Measurements from ENCODE around the gene SORCS2. TPM values are rescaled to one million over a fixed set of nuclear protein-coding genes. Genes with fewer than 3 reads are reported as not detected.

Gene SORCS2
- total RNA-seq, 1 experiment from 2014 or later: 0.15 TPM

DNA sequence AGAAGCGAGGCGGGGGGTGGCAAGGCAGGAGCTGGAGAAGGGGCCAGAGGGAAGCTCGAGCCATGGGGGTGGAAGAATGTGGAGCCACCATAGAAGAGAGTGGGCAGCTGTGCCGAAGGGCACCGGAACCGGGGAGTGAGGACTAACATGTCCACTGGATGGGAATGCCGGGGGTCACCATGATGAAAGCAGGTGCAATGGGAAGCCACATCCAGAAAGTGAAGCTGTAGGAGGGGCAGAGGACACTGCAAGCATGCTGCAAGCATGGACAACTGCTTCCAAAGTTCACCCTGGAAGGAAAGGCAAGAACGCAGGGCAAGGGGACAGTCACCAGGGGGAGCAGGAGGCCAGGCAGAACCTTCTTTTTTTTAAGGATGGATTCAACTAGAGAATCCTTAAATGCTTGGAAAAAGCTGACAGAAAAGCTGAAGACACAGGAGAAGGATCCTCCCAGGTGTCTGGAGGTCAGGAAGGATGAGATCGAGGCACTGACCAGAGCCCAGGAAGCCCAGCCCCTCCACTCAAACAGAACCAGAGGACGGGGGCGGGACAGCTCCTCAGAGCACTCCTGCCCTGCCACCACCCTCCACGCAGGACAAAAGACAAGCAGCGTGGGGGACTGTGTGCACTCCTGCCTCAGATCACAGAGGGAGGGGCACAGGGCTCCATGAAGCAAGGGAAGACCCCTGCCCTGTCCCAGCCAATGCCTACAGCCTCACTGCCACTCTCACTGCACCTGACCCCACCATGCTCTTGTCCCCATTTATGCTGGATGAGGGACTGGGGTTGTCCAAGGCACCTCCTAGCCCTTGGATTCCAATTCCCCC lies 578.1 kb downstream of the SORCS2 start:
- Histone ChIP-seq H3K9me3 (ENCODE audit: control insufficient read depth, insufficient read depth, low read depth, low read length) (no peaks in the 10 kb centered on the region), H3K27me3 (ENCODE audit: control insufficient read depth, insufficient read depth, low read length) (no peaks in the 10 kb centered on the region), H3K27ac (ENCODE audit: low read length) (peak overlapping the region; percentile 94), H3K36me3 (ENCODE audit: control insufficient read depth, insufficient read depth, low read length) (peaks cover 6% of the 10 kb centered on the region), H3K4me3 (ENCODE audit: low read depth in 2 of 2, low read length in 2 of 2) (no peak overlapping the region), H3K4me1 (ENCODE audit: control insufficient read depth, insufficient read depth, low read length) (peaks cover 97% of the 10 kb centered on the region)
- intact Hi-C loops (cut with micrococcal nuclease; ENCODE audit: unreplicated experiment) (no loop called here), in situ Hi-C loops (cut with HindIII; ENCODE audit: low pct_unique_long_range_greater_than_20kb, low sequenced_read_pairs) (no loop called here)
- ATAC-seq: no peak
- CTCF ChIA-PET: interaction anchor here (0.6 to 1.1 kb wide), 3 partner anchors 31 to 686 kb away, joined by 3 to 4 read pairs (median 3); no protein-coding TSS in a partner anchor
- no peak for DNase-seq (ENCODE audit: low read depth, low spot score)
- POLR2A ChIA-PET: no interaction called here
- BruUV-seq (replicated peaks): no TSS peak
- TF ChIP-seq TCF7L2 (IDR thresholded peaks at IDR 0.05; ENCODE audit: low read depth, low read length) (no peak), POLR2AphosphoS5 (IDR thresholded peaks at IDR 0.05; ENCODE audit: low read depth, low read length) (peak; percentile 45), SIN3A (IDR thresholded peaks at IDR 0.05; ENCODE audit: borderline replicate concordance, insufficient read depth, low read depth, low read length) (no peak)
- TF ChIP-seq, protein P1, sequence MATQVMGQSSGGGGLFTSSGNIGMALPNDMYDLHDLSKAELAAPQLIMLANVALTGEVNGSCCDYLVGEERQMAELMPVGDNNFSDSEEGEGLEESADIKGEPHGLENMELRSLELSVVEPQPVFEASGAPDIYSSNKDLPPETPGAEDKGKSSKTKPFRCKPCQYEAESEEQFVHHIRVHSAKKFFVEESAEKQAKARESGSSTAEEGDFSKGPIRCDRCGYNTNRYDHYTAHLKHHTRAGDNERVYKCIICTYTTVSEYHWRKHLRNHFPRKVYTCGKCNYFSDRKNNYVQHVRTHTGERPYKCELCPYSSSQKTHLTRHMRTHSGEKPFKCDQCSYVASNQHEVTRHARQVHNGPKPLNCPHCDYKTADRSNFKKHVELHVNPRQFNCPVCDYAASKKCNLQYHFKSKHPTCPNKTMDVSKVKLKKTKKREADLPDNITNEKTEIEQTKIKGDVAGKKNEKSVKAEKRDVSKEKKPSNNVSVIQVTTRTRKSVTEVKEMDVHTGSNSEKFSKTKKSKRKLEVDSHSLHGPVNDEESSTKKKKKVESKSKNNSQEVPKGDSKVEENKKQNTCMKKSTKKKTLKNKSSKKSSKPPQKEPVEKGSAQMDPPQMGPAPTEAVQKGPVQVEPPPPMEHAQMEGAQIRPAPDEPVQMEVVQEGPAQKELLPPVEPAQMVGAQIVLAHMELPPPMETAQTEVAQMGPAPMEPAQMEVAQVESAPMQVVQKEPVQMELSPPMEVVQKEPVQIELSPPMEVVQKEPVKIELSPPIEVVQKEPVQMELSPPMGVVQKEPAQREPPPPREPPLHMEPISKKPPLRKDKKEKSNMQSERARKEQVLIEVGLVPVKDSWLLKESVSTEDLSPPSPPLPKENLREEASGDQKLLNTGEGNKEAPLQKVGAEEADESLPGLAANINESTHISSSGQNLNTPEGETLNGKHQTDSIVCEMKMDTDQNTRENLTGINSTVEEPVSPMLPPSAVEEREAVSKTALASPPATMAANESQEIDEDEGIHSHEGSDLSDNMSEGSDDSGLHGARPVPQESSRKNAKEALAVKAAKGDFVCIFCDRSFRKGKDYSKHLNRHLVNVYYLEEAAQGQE (IDR thresholded peaks at IDR 0.05; ENCODE audit: insufficient read depth in 1 of 2, low read depth in 2 of 2, low read length in 1 of 2): no peak
- TF ChIP-seq, protein P2, sequence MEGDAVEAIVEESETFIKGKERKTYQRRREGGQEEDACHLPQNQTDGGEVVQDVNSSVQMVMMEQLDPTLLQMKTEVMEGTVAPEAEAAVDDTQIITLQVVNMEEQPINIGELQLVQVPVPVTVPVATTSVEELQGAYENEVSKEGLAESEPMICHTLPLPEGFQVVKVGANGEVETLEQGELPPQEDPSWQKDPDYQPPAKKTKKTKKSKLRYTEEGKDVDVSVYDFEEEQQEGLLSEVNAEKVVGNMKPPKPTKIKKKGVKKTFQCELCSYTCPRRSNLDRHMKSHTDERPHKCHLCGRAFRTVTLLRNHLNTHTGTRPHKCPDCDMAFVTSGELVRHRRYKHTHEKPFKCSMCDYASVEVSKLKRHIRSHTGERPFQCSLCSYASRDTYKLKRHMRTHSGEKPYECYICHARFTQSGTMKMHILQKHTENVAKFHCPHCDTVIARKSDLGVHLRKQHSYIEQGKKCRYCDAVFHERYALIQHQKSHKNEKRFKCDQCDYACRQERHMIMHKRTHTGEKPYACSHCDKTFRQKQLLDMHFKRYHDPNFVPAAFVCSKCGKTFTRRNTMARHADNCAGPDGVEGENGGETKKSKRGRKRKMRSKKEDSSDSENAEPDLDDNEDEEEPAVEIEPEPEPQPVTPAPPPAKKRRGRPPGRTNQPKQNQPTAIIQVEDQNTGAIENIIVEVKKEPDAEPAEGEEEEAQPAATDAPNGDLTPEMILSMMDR (IDR thresholded peaks at IDR 0.05): no peak

DNA sequence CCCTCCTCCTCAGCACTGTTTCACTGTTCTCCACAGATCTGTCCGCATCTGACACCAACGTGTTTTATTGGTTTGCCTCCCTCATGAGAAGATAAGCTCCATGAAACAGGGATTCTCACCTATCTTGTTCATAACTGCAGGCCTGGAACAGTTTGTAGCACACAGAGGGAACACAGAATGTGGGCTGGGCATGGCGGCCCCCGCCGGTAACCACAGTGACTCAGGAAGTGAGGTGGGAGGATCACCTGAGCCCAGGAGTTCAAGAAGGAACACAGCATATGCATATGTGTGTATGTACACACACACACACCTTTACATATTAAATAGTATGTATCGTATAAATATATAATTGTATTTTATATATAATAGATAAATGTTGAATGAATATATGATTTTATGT lies 578.7 kb downstream of the SORCS2 start:
- DNase-seq (ENCODE audit: low read depth, low spot score): no peak
- in situ Hi-C loops (cut with HindIII; ENCODE audit: low pct_unique_long_range_greater_than_20kb, low sequenced_read_pairs) (no loop called here), intact Hi-C loops (cut with micrococcal nuclease; ENCODE audit: unreplicated experiment) (no loop called here)
- ATAC-seq: no peak
- Histone ChIP-seq H3K27me3 (ENCODE audit: control insufficient read depth, insufficient read depth, low read length) (no peaks in the 10 kb centered on the region), H3K36me3 (ENCODE audit: control insufficient read depth, insufficient read depth, low read length) (peaks cover 6% of the 10 kb centered on the region), H3K4me3 (ENCODE audit: low read depth in 2 of 2, low read length in 2 of 2) (no peak overlapping the region), H3K4me1 (ENCODE audit: control insufficient read depth, insufficient read depth, low read length) (peaks cover 97% of the 10 kb centered on the region), H3K9me3 (ENCODE audit: control insufficient read depth, insufficient read depth, low read depth, low read length) (no peaks in the 10 kb centered on the region), H3K27ac (ENCODE audit: low read length) (peak overlapping the region; percentile 94)
- TF ChIP-seq POLR2AphosphoS5 (IDR thresholded peaks at IDR 0.05; ENCODE audit: low read depth, low read length): no peak
- TF ChIP-seq, protein P2 (IDR thresholded peaks at IDR 0.05): no peak
- TF ChIP-seq, protein P1 (IDR thresholded peaks at IDR 0.05; ENCODE audit: insufficient read depth in 1 of 2, low read depth in 2 of 2, low read length in 1 of 2): no peak
- no peak for TF ChIP-seq TCF7L2 (IDR thresholded peaks at IDR 0.05; ENCODE audit: low read depth, low read length)
- no TSS peak for BruUV-seq (replicated peaks)
- ChIA-PET POLR2A (no interaction called here), CTCF (interaction anchor here (0.6 to 1.1 kb wide), 3 partner anchors 31 to 687 kb away, joined by 3 to 4 read pairs (median 3); no protein-coding TSS in a partner anchor)

Data from Panc1 (cell line).